Measurements from ENCODE around the gene RCCD1.

DNA sequence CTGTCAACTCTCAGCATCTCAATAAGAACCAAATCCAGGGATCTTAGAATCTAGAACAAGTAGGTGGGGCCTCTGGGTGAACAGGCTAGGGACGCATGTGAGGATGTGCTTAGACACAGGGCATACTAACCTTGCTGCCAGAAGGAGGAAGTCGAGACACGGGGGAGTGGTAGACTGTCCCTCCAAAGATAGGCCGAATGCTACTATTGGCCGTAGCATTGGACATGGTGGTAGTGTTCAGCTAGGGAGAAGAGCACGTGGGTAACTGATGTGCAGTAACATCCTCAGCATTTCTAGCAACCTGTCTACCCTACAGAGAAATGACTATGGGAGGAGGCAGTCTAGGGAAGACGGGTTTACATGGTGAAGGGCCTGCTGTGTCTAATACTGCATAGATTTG lies 15.6 kb downstream of the RCCD1 start:
- TF ChIP-seq, protein P1, sequence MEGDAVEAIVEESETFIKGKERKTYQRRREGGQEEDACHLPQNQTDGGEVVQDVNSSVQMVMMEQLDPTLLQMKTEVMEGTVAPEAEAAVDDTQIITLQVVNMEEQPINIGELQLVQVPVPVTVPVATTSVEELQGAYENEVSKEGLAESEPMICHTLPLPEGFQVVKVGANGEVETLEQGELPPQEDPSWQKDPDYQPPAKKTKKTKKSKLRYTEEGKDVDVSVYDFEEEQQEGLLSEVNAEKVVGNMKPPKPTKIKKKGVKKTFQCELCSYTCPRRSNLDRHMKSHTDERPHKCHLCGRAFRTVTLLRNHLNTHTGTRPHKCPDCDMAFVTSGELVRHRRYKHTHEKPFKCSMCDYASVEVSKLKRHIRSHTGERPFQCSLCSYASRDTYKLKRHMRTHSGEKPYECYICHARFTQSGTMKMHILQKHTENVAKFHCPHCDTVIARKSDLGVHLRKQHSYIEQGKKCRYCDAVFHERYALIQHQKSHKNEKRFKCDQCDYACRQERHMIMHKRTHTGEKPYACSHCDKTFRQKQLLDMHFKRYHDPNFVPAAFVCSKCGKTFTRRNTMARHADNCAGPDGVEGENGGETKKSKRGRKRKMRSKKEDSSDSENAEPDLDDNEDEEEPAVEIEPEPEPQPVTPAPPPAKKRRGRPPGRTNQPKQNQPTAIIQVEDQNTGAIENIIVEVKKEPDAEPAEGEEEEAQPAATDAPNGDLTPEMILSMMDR (IDR thresholded peaks at IDR 0.05), result no peak
- TF ChIP-seq EZH2 (IDR thresholded peaks at IDR 0.05; ENCODE audit: borderline replicate concordance, insufficient read depth, low read depth, low read length, poor library complexity, severe bottlenecking), result no peak
